Neural progenitor cell (in vitro differentiated cells): ENCODE measurements around the gene ATP10B.

ENCODE experiments used
- EZH2phosphoT487 ChIP-seq: fragments of 200-600 bp; sonication (generic); IDR thresholded peaks from 2 replicates; pipeline ENCODE4 v1.6.1; 2017; ENCODE audit warnings: antibody characterized with exemption
- TF ChIP-seq, protein P1 (sequence below): fragments of 200-600 bp; sonication (generic); IDR thresholded peaks from 2 replicates; pipeline ENCODE4 v1.5.1; 2017; ENCODE audit warnings: antibody characterized with exemption, mild to moderate bottlenecking

DNA sequence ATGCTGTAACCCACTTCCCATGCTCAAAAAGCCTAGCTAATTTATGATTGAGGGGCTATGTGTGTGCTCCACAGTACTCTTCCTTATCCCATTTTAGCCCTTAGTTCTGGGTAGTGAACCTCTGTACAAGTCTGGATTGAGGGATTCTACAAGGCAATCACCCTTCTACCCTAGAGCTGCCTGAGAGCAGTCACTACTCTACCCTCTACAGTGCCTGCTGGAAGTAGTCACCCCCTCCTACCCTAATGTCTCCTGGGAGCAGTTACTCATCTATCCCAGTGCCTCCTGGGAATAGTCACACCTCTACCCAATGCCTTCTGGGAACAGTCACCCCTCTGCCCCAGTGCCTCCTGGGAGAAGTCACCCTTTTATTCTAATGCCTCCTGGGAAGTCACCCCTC lies 150.6 kb downstream of the ATP10B start:
- TF ChIP-seq, protein P1, sequence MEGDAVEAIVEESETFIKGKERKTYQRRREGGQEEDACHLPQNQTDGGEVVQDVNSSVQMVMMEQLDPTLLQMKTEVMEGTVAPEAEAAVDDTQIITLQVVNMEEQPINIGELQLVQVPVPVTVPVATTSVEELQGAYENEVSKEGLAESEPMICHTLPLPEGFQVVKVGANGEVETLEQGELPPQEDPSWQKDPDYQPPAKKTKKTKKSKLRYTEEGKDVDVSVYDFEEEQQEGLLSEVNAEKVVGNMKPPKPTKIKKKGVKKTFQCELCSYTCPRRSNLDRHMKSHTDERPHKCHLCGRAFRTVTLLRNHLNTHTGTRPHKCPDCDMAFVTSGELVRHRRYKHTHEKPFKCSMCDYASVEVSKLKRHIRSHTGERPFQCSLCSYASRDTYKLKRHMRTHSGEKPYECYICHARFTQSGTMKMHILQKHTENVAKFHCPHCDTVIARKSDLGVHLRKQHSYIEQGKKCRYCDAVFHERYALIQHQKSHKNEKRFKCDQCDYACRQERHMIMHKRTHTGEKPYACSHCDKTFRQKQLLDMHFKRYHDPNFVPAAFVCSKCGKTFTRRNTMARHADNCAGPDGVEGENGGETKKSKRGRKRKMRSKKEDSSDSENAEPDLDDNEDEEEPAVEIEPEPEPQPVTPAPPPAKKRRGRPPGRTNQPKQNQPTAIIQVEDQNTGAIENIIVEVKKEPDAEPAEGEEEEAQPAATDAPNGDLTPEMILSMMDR = no peak
- TF ChIP-seq EZH2phosphoT487 = no peak
